Adrenal gland (tissue), 5 donors: ENCODE results near the gene CDC37L1.

Experiments used
- CTCF ChIP-seq, 6 experiments: fragments of 450-650 bp in 4 of 6; fragments of 200-600 bp in 2 of 6; sonication (generic) in 1 of 6; IDR thresholded peaks; 1 replicate in 5 of 6; 2 replicates in 1 of 6; pipeline versions ENCODE4 v1.5.1 to v1.8.0; 2016 to 2021; ENCODE audit warnings: antibody characterized with exemption in 6 of 6, mild to moderate bottlenecking in 2 of 6, moderate library complexity in 1 of 6
- POLR2A ChIP-seq, 2 donors: fragments of 450-650 bp; IDR thresholded peaks; one replicate each; pipeline ENCODE4 v1.6.1; 2017; ENCODE audit warnings: antibody characterized with exemption in 2 of 2, mild to moderate bottlenecking in 2 of 2, moderate library complexity in 1 of 2
- donor health status: DM: no; HTN: no; CAD: no.

GRCh38 chr9:4727593-4727992 lies 48.2 kb downstream of the CDC37L1 start:
- TF ChIP-seq POLR2A (IDR thresholded peaks at IDR 0.05), result no peak
- no peak for TF ChIP-seq CTCF (IDR thresholded peaks at IDR 0.05)
